Mononuclear cell (primary cell): ENCODE data around the gene SLC1A3. TPM values are rescaled to one million over a fixed set of nuclear protein-coding genes. Genes with fewer than 3 reads are reported as not detected.

Experiments used
- H3K27me3 ChIP-seq: 2 replicates; pipeline ENCODE4 v1.6.0; 2011; ENCODE audit warnings: low read length, control low read depth; ENCODE audit not compliant: insufficient read depth
- H3K4me1 ChIP-seq: 2 replicates; pipeline ENCODE4 v1.5.1; 2011; ENCODE audit warnings: mild to moderate bottlenecking, low read length, control low read depth; ENCODE audit not compliant: insufficient read depth
- H3K4me3 ChIP-seq: 2 replicates; pipeline ENCODE4 v1.5.1; 2011; ENCODE audit warnings: mild to moderate bottlenecking, low read length, moderate library complexity
- H3K9me3 ChIP-seq: 2 replicates; pipeline ENCODE4 v1.5.1; 2011; ENCODE audit warnings: low read depth, mild to moderate bottlenecking, control low read depth, low read length
- total RNA-seq: library from RNA; depleted of rRNA; stranded (reverse); fragments of >200 nt; gene quantifications from one replicate; pipeline ENCODE4 v1.2.3, GENCODE V29; 2012

Gene SLC1A3
- total RNA-seq, 1 donor = 3.9 TPM

DNA sequence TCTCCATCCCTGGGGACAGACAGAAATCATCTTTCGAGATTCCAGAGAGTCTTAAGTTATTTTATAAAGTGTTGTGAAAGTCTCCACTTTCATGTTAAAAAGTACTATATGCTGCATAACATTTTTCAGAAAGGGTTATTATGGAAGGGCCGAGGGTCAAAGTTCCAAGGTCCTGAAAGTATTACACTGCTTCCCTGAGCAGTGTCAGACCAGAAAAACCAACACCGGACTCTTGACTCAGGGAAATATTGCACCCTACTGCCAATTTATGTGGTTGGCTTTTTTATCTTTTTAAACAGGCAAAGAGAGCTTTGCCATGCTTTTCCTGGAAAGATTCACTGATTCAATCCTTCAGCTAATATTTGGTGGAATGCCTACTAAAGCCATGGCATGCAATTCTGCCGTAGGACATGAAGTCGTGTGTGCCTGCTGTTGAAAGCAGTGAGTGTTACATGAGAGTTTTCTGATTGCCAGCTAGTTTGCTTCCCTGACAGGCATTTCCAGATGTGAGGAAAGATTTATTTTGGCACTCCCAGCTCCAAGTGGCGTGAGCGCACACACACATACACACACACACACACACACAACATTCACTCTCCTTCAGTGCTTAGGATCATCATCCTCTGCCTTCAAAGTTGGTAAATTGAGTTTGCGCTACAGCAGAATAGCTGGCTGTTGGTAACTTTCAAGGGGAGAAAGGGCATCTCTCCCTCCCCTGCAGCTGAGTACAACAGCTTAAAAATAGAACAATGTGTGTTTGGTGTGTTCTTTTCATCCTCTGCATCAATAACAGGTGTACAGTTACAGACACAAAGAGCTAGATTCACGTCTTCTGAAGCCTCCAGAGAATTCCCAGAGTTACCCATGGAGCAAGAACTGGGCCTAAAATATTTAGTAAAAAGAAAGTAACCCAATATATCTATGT, 45.6 kb downstream of the SLC1A3 start:
- no peaks in the 10 kb centered on the region for H3K9me3 ChIP-seq

DNA sequence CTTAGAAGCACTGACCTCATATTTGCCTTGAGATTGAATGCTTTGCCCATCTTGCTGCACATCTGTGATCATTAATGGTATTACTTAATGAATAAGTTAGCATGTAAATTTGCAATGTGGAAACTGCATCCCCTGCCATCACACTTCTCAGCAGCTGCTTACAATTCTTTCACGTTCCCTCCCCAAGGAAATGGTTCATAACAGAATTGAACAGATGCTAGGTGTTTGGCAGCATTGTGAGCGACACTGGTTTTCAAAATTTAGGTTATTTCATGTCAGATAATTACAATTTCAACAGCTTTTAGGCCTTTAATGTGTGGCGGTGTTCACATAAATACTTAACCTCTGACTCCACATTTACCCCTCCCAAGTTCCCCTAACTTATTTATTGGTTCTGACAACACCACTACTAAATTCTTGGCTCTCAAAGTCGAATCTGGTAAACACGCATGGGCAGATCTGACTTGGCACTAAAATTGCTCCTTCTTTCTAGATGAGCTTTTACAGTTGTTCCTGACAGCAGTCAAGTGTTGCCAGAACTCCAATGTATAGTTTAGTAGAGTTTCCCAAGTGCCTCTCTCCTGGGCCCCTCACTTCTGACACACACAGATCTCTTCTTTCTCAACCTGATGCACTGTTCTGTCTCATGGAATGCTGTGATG, 46.8 kb downstream of the SLC1A3 start:
- no peaks in the 10 kb centered on the region for H3K27me3 ChIP-seq
- H3K4me1 ChIP-seq = peaks cover 24% of the 10 kb centered on the region
- no peaks in the 10 kb centered on the region for H3K9me3 ChIP-seq
- H3K4me3 ChIP-seq = no peak overlapping the region

More for the DNA sequence above, 45.6 kb downstream of the SLC1A3 start:
- no peak overlapping the region for H3K4me3 ChIP-seq
- H3K4me1 ChIP-seq = peaks cover 16% of the 10 kb centered on the region
- no peaks in the 10 kb centered on the region for H3K27me3 ChIP-seq

DNA sequence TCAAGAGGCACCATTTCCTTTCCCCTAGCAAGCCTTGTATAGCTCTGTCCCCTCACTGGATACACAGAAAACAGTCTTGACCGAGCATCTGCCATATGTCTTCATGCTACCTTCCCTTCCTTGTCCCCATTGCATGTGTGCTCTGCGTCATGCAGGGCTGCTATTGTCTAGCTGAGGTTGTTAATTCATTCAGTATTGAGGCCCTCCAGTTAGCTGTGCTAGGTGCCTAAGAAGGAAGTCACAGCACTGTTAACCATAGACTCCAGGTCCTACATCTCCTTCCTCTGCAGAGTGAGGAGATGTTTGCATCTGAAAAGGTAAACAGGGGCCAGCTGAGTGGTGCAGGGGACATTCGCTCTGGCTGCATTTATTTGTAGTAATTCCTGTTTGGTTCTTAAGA, 48.2 kb downstream of the SLC1A3 start:
- H3K27me3 ChIP-seq = no peaks in the 10 kb centered on the region
- no peak overlapping the region for H3K4me3 ChIP-seq
- H3K9me3 ChIP-seq = no peaks in the 10 kb centered on the region
- peaks cover 33% of the 10 kb centered on the region for H3K4me1 ChIP-seq

DNA sequence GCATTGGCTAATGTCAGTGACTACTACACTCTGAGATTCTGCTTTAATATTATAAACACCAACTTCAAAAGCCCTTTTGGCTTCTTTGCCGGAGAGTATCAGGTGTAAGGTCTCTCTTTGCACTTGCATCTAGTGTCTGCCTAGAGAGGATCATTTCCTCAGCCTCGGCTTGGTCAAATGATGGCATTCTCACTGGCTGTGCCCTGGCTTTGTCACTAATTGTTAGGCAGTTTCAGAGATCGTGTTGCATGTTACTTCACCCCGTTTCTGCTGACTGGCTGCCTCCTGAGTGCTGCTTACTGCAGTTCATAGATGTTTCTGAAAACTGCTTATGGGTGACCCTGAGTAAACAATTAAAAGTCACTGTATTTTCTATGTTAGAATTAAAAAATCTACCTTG, 48.8 kb downstream of the SLC1A3 start:
- H3K4me1 ChIP-seq = peaks cover 33% of the 10 kb centered on the region
- H3K4me3 ChIP-seq = no peak overlapping the region
- no peaks in the 10 kb centered on the region for H3K27me3 ChIP-seq
- no peaks in the 10 kb centered on the region for H3K9me3 ChIP-seq

DNA sequence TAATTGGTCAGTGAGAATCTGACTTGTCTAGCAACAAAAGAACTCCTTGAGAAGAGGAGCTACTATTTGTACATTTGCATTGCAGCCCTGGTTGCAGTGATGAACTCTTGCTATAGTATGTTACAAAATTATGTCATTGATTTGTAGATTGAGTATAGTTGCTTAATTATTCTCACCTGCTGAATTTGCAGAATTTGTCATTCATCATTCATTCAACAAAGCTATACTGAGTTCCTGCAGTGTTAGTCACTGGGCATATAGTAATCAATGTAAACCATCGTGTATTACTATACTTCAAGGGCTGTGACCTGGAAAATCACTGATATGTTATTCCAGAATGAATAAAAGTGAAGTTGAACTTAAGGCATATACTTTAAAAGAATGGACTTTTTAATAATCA, 50.1 kb downstream of the SLC1A3 start:
- H3K4me3 ChIP-seq = no peak overlapping the region
- H3K27me3 ChIP-seq = no peaks in the 10 kb centered on the region
- peaks cover 33% of the 10 kb centered on the region for H3K4me1 ChIP-seq
- H3K9me3 ChIP-seq = no peaks in the 10 kb centered on the region

DNA sequence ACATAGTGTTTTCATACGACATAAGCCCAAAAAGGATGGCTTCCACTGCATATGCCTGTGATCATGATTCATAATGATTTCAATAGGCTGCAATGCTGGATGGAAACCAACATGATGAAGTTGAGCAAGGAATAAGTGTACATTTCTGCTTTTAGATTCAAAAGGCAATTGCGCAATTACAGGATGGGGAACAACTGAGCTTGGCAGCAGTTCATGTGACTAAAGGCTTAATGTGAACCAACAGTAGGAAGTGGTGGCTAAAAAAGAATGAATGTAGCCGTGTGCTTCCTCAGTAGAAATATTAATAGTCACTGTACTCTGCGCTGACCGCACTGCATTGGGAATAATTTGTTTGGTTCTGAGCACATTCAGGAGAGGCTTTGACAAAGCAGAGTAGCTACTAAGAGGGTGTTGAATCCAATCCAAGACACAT, 51.2 kb downstream of the SLC1A3 start:
- Histone ChIP-seq H3K27me3 (no peaks in the 10 kb centered on the region), H3K4me3 (no peak overlapping the region), H3K4me1 (peaks cover 35% of the 10 kb centered on the region), H3K9me3 (no peaks in the 10 kb centered on the region)

DNA sequence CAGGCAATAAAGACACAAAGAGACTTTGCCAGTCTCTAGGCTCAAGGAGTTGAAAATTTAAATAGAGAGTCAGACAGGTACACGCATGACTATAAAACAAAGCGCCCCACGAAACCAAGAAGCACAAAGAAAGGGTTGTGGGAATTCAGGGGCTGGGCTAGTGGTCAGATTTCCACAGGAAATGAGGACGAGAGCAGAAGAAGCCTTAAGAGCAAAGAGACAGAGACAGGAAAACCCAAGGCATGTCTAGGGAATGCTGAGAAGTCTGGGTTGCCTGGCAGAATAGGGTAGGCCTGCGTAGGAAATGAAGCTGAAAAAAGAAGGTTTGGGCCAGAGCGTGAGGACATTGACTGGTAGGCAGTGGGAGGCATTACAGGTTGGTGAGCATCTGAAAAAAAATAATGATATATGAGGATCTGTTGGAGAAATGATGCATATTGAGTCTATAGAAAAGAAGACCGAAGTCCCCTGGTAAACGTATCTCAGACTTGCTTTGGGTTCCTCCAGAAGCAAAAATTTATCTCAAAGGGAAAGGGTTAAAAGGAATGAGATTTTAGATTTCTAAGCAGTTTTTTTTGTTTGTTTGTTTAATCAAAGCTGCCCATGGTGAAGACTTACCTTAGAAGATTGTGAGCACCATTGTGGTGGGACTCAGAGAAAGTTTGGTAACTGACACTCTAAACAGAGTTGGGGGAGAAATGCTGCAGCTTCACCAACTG, 51.8 kb downstream of the SLC1A3 start:
- Histone ChIP-seq H3K27me3 (no peaks in the 10 kb centered on the region), H3K9me3 (no peaks in the 10 kb centered on the region), H3K4me1 (peaks cover 37% of the 10 kb centered on the region), H3K4me3 (no peak overlapping the region)

DNA sequence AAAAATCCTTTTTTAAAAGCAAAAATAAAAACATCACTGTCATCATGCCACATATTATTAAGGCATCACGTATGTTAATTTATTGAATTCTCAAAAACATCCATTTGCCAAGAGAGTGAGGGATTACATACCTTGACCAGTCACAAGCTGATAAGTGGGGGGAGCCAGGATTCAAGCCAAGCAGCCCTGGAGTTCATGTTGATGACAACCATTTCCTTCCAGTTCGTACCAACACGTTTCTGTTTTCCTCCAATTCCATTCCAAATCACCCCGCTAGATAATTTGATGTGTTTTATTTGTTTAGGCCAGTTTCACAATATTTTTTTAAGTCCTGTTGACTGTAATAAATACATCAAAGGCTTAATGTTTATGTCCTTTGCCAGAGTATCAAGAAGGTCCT, 53.0 kb downstream of the SLC1A3 start:
- H3K27me3 ChIP-seq = no peaks in the 10 kb centered on the region
- H3K4me1 ChIP-seq = peaks cover 36% of the 10 kb centered on the region
- no peaks in the 10 kb centered on the region for H3K9me3 ChIP-seq

DNA sequence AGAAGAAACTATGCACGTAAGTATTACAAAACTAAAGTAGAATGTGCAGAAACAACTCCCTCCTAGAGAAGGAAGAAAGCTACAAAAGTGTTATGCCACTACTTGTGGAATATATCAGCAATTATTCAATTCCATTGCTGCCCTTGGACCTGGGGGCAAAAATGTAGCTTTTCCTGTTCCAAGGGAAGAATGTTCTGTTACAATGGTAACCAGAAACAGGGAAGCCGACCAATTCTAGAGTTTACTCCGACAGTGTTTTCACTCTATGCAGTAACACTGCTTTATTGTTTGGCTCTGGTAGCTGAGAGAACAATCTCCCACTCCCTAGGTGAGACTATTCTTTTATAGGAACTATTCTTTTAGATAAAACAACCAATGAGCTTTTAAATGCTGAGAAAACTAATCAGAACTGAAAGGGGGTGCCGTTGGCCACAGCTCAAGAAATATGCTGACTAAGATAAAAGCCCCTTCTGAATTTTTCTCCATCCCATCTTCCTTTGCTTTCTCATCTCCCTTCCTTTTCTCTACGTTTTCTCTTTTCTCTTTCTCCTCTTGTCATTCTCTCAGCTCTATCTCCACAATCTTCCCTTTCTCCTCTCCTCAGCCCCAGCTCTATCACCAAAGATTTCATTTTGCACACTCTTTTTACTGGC, 54.1 kb downstream of the SLC1A3 start:
- H3K4me1 ChIP-seq = peaks cover 24% of the 10 kb centered on the region
- H3K27me3 ChIP-seq = no peaks in the 10 kb centered on the region
- H3K4me3 ChIP-seq = no peak overlapping the region
- no peaks in the 10 kb centered on the region for H3K9me3 ChIP-seq

More for the DNA sequence above, 53.0 kb downstream of the SLC1A3 start:
- no peak overlapping the region for H3K4me3 ChIP-seq

DNA sequence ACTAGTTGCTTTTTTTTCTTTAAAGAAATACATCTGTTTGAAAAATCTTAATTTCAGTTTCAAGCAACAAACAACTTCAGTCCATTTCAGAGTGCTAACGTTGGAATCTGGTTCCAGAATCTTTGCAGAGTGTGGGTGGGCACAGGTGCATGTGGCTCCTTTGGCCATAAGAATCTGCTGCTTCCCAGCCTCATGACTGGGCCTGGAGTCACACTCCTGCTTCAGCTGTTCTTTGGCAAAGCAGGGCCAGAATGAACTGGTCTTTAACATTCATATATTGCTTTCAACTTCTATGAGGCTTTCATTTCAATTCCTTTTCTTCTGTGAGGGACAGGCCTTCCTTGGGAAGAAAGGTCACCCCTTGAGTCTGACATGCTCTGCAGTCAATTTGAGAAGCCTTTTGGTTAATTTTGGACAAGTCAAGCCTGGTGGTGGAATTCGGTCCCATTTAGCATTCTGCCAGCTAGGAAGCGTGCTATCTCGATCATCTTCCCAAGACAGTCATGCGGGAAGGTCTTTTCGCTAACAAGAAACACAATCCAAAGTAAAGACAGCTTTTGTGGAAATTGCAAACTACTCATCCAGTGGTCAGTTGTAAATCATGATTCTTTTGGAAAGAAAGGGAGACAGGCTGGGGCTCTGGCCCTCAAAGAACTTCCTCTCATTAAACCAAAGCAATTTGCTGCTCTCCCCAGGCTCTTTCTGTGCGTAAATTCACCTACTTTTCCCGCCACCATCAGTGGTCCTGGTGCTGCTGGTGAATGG, 55.2 kb downstream of the SLC1A3 start:
- no peak overlapping the region for H3K4me3 ChIP-seq
- H3K27me3 ChIP-seq = no peaks in the 10 kb centered on the region
- H3K4me1 ChIP-seq = peaks cover 22% of the 10 kb centered on the region
- H3K9me3 ChIP-seq = no peaks in the 10 kb centered on the region

DNA sequence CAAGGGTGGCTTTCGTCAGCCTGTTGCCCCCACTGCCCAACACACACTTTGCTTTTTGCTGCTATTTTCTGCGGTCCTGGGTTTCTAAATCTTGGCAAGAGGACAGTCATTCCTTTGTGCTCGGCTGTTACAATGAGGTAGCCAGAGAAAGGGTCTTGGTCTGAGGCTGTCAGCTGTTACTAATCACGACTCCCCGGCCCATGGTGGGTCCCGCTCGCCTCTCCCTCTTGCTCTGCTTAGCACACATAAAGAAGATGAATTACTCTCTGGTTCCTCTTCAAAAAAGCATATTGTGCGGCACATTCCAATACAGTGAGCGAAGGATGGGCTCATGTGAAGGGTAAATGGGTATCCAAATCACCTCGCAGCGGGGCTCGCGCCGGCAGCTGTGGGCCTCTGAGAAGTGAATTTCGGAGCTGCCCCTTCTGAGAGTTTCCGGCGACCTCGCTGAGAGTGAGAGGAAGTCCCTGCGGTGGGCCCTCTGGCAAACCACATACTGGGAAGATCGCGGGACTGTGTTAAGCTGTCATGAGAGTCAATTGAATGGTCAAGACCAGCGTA, 56.0 kb downstream of the SLC1A3 start:
- no peak overlapping the region for H3K4me3 ChIP-seq
- H3K9me3 ChIP-seq = no peaks in the 10 kb centered on the region
- H3K4me1 ChIP-seq = peaks cover 18% of the 10 kb centered on the region
- H3K27me3 ChIP-seq = no peaks in the 10 kb centered on the region

DNA sequence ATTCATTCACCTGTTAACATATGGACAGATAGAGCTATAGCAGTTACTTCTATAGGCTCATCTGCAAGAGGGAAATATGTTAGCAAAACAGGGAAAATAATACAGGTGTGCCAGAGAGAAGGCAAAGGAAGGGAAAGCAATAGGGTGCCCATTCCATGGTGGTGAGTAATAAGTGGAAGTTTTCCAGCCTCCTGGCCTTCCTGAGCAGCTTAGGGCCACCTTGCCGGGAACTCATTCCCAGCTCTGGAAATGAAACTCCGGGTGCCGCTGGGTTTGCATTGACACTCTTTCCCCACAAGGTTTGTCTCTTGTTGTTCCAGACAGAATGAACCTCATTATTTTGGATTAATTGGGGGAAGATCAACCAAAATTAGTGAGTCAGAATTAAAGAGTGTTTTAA, 58.4 kb downstream of the SLC1A3 start:
- Histone ChIP-seq H3K4me1 (peaks cover 4% of the 10 kb centered on the region), H3K9me3 (no peaks in the 10 kb centered on the region), H3K27me3 (no peaks in the 10 kb centered on the region), H3K4me3 (no peak overlapping the region)

DNA sequence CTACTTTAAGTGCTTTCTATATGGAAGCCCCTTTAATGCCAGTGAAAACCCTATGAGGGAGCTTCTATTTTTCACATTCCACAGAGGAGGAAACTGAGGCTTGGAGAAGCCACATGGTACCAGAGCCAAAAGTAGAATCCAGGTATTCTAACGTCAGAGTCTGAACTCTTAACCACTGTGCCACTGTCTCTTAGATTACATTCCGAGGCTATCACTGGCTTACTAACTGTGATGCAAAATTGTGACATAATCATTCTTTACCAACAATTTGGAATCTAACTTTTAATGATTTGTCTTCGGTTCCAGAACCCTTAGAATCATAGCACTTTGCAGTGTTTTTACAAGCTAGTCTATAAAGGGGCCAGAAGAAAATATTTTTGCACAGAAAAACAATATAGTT, 59.2 kb downstream of the SLC1A3 start:
- Histone ChIP-seq H3K4me1 (peaks cover 4% of the 10 kb centered on the region), H3K27me3 (no peaks in the 10 kb centered on the region), H3K4me3 (no peak overlapping the region), H3K9me3 (no peaks in the 10 kb centered on the region)

DNA sequence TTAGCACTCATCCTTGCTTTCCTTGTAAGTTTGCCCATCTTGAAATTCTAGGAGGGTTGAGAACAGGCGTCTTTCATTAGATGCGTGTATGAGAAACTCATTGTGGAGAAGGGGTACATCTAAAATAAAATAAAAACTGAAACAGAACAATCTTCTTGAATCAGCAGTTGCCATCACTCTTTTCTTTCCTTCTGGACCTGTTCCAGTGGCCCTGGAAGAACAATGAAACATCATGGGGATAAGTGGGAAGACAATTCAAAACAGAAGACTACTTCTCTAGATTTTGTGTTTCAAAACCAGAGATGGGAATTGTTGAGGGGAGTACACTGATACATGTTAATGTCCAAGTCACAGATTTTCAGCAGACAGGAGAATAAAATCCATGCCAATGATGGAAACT, 59.9 kb downstream of the SLC1A3 start:
- Histone ChIP-seq H3K4me3 (no peak overlapping the region), H3K4me1 (peaks cover 4% of the 10 kb centered on the region), H3K9me3 (no peaks in the 10 kb centered on the region), H3K27me3 (no peaks in the 10 kb centered on the region)
